Caco-2 (cell line): Measurements from ENCODE around the gene KRTAP3-2. TPM values are rescaled to one million over a fixed set of nuclear protein-coding genes. Genes with fewer than 3 reads are reported as not detected.

ENCODE experiments used
- BruUV-seq: library from RNA; stranded (reverse); fragments of 400-500 nt; replicated peaks from 2 replicates; lab custom pipeline; 2021; lab: Mats Ljungman, UMichigan
- CTCF ChIA-PET: fragments of 300-600 bp; sonication (Branson Sonifier 250); formaldehyde crosslinking; loops from one replicate; lab custom pipeline; 2022; ENCODE audit warnings: antibody characterized with exemption; lab: Charles Lee
- POLR2A ChIA-PET: fragments of 300-600 bp; sonication (Branson Sonifier 250); formaldehyde crosslinking; loops from one replicate; lab custom pipeline; 2022; ENCODE audit warnings: antibody characterized with exemption; lab: Charles Lee
- DNase-seq, 2 experiments: peaks; one replicate each; pipeline versions ENCODE4 v3.0.0 to v3.0.0-alpha.2; 2020 to 2022
- H3K27me3 ChIP-seq: replicated peaks from 2 replicates; pipeline ENCODE4 v1.6.0; 2011; ENCODE audit warnings: low read length; ENCODE audit not compliant: control insufficient read depth, insufficient read depth
- H3K36me3 ChIP-seq: 2 replicates; pipeline ENCODE4 v1.5.1; 2011; ENCODE audit warnings: low read length; ENCODE audit not compliant: control insufficient read depth, insufficient read depth
- H3K4me1 ChIP-seq: fragments of 250-450 bp; sonication (Bioruptor Pico); 2 replicates; pipeline ENCODE4 v1.5.1; 2020; ENCODE audit warnings: mild to moderate bottlenecking
- H3K4me3 ChIP-seq: 2 replicates; pipeline ENCODE4 v1.5.1; 2011; ENCODE audit warnings: low read depth, mild to moderate bottlenecking, control low read depth, low read length
- H3K9me3 ChIP-seq: fragments of 250-450 bp; sonication (Bioruptor Pico); 2 replicates; pipeline ENCODE4 v1.5.1; 2020; ENCODE audit warnings: mild to moderate bottlenecking, moderate library complexity
- H3K27ac Mint-ChIP-seq: one replicate; pipeline ENCODE4 v1.8.0; 2022; ENCODE audit warnings: mixed read lengths; ENCODE audit not compliant: unreplicated experiment
- H3K27me3 Mint-ChIP-seq: one replicate; pipeline ENCODE4 v1.8.0; 2022; ENCODE audit warnings: mixed read lengths; ENCODE audit not compliant: insufficient read depth, unreplicated experiment
- H3K36me3 Mint-ChIP-seq: one replicate; pipeline ENCODE4 v1.8.0; 2022; ENCODE audit warnings: mild to moderate bottlenecking, mixed read lengths; ENCODE audit not compliant: insufficient read depth, unreplicated experiment
- H3K4me1 Mint-ChIP-seq: one replicate; pipeline ENCODE4 v1.8.0; 2022; ENCODE audit warnings: low read depth, mixed read lengths; ENCODE audit not compliant: unreplicated experiment
- H3K4me3 Mint-ChIP-seq: one replicate; pipeline ENCODE4 v1.8.0; 2022; ENCODE audit warnings: mild to moderate bottlenecking, moderate library complexity, mixed read lengths; ENCODE audit not compliant: unreplicated experiment
- H3K9me3 Mint-ChIP-seq: one replicate; pipeline ENCODE4 v1.8.0; 2022; ENCODE audit warnings: mixed read lengths; ENCODE audit not compliant: unreplicated experiment
- CTCF ChIP-seq, 2 experiments: fragments of 200-600 bp in 1 of 2; IDR thresholded peaks; 1 replicate in 1 of 2; 2 replicates in 1 of 2; pipeline versions ENCODE4 v1.5.1 to v1.8.0; 2011 to 2022; ENCODE audit warnings: antibody characterized with exemption in 1 of 2, control low read depth in 1 of 2, inconsistent platforms in 1 of 2, low read depth in 1 of 2, low read length in 1 of 2, mild to moderate bottlenecking in 1 of 2, moderate library complexity in 1 of 2; ENCODE audit not compliant: insufficient read depth in 1 of 2, severe bottlenecking in 1 of 2, unreplicated experiment in 1 of 2
- intact Hi-C: fragments of 100-400 bp; cut with micrococcal nuclease; formaldehyde crosslinking; loops from one replicate; pipeline ENCODE4 v1.10.0; 2022; ENCODE audit not compliant: unreplicated experiment
- total RNA-seq: library from RNA; stranded (reverse); gene quantifications from 2 replicates; pipeline ENCODE4 v1.2.3, GENCODE V29; 2022

The KRTAP3-2 gene
- total RNA-seq, 1 experiment from 2014 or later = not detected

- no TSS peak for BruUV-seq
- H3K4me1 ChIP-seq = peaks cover 58% of the 10 kb centered on the region
- H3K4me3 ChIP-seq = no peak overlapping the region
- ChIA-PET POLR2A (no interaction called here), CTCF (no interaction called here)
- Mint-ChIP-seq H3K27ac (peak overlapping the region; percentile 69), H3K4me1 (peaks cover 52% of the 10 kb centered on the region), H3K36me3 (peaks cover 14% of the 10 kb centered on the region), H3K27me3 (no peaks in the 10 kb centered on the region), H3K9me3 (peaks cover 37% of the 10 kb centered on the region), H3K4me3 (no peak overlapping the region)
- DNase-seq = no peak
- intact Hi-C loops = no loop called here
- H3K27me3 ChIP-seq = no peaks in the 10 kb centered on the region
- peaks cover 6% of the 10 kb centered on the region; the same call in 1 of the 2 replicates for H3K9me3 ChIP-seq
- no peaks in the 10 kb centered on the region for H3K36me3 ChIP-seq
- TF ChIP-seq CTCF (IDR thresholded peaks at IDR 0.05; ENCODE audit: insufficient read depth in 1 of 2, low read depth in 1 of 2, low read length in 1 of 2, severe bottlenecking in 1 of 2, unreplicated experiment in 1 of 2) = no peak
Observed at GRCh38 chr17:41013181-41013580, 13.5 kb upstream of the KRTAP3-2 start.

GRCh38 chr17:41012326-41013120 is 12.8 kb upstream of the KRTAP3-2 start:
- Mint-ChIP-seq H3K9me3 (peaks cover 37% of the 10 kb centered on the region), H3K4me3 (no peak overlapping the region), H3K36me3 (peaks cover 14% of the 10 kb centered on the region), H3K27ac (peak overlapping the region; percentile 69), H3K4me1 (peaks cover 48% of the 10 kb centered on the region), H3K27me3 (no peaks in the 10 kb centered on the region)
- Histone ChIP-seq H3K4me1 (peaks cover 58% of the 10 kb centered on the region), H3K9me3 (peaks cover 12% of the 10 kb centered on the region; the same call in 1 of the 2 replicates), H3K27me3 (no peaks in the 10 kb centered on the region), H3K36me3 (no peaks in the 10 kb centered on the region), H3K4me3 (no peak overlapping the region)
- no TSS peak for BruUV-seq
- DNase-seq = no peak
- ChIA-PET CTCF (no interaction called here), POLR2A (no interaction called here)
- no peak for TF ChIP-seq CTCF (IDR thresholded peaks at IDR 0.05; ENCODE audit: insufficient read depth in 1 of 2, low read depth in 1 of 2, low read length in 1 of 2, severe bottlenecking in 1 of 2, unreplicated experiment in 1 of 2)
- intact Hi-C loops = no loop called here

- Histone ChIP-seq H3K9me3 (peaks cover 12% of the 10 kb centered on the region; the same call in 1 of the 2 replicates), H3K27me3 (no peaks in the 10 kb centered on the region), H3K4me1 (peaks cover 48% of the 10 kb centered on the region), H3K4me3 (no peak overlapping the region), H3K36me3 (no peaks in the 10 kb centered on the region)
- peak overlapping the region; percentile 66 for H3K27ac Mint-ChIP-seq
- ChIA-PET CTCF (no interaction called here), POLR2A (interaction anchor here (1.7 kb wide), 1 partner anchor 48 kb away, joined by 10 read pairs; no protein-coding TSS in a partner anchor)
- no peak for TF ChIP-seq CTCF (IDR thresholded peaks at IDR 0.05; ENCODE audit: insufficient read depth in 1 of 2, low read depth in 1 of 2, low read length in 1 of 2, severe bottlenecking in 1 of 2, unreplicated experiment in 1 of 2)
- no peak for DNase-seq
- H3K9me3 Mint-ChIP-seq = peaks cover 34% of the 10 kb centered on the region
- no peak overlapping the region for H3K4me3 Mint-ChIP-seq
- H3K27me3 Mint-ChIP-seq = no peaks in the 10 kb centered on the region
- no TSS peak for BruUV-seq
- H3K4me1 Mint-ChIP-seq = peaks cover 43% of the 10 kb centered on the region
- intact Hi-C loops = no loop called here
- H3K36me3 Mint-ChIP-seq = peaks cover 20% of the 10 kb centered on the region
Observed at GRCh38 chr17:41010441-41010840, 10.7 kb upstream of the KRTAP3-2 start.
